HG03280 (cell line): Measurements from ENCODE around the gene LSG1.
"Not testable (repeated sequence)": the region's sequence is repeated elsewhere in the genome, so short reads cannot be mapped to it uniquely, and the experiment has no call there.

Experiments
- ATAC-seq: cut with Tn5 transposase; IDR thresholded peaks from one replicate; pipeline ENCODE4 v1.9.1; 2021; ENCODE audit warnings: mild to moderate bottlenecking, moderate library complexity; ENCODE audit not compliant: unreplicated experiment

LSG1 gene

GRCh38 chr3:194619741-194620140 lies 52.2 kb downstream of the LSG1 start:
- ATAC-seq, result no peak

- no peak for ATAC-seq
Observed at GRCh38 chr3:194618858-194619608, 53.0 kb downstream of the LSG1 start.

GRCh38 chr3:194617827-194618226 lies 54.2 kb downstream of the LSG1 start:
- no peak for ATAC-seq

- no peak for ATAC-seq
Observed at GRCh38 chr3:194617143-194617671, 54.8 kb downstream of the LSG1 start.

- no peak for ATAC-seq
Observed at GRCh38 chr3:194615226-194615625, 56.8 kb downstream of the LSG1 start.

GRCh38 chr3:194612221-194612620 lies 59.8 kb downstream of the LSG1 start:
- no peak for ATAC-seq

GRCh38 chr3:194610689-194611088 lies 61.3 kb downstream of the LSG1 start:
- no peak for ATAC-seq

- no peak for ATAC-seq
Observed at GRCh38 chr3:194609601-194610000, 62.4 kb downstream of the LSG1 start.

- ATAC-seq, result no peak
Observed at GRCh38 chr3:194608981-194609380, 63.0 kb downstream of the LSG1 start.

GRCh38 chr3:194607592-194608389 lies 64.2 kb downstream of the LSG1 start:
- no peak for ATAC-seq

- ATAC-seq, result no peak
Observed at GRCh38 chr3:194606941-194607340, 65.0 kb downstream of the LSG1 start.

- no peak for ATAC-seq
Observed at GRCh38 chr3:194606163-194606562, 65.8 kb downstream of the LSG1 start.

- ATAC-seq, result not testable (repeated sequence)
Observed at GRCh38 chr3:194605314-194605713, 66.7 kb downstream of the LSG1 start.

- no peak for ATAC-seq
Observed at GRCh38 chr3:194604837-194605236, 67.2 kb downstream of the LSG1 start.

GRCh38 chr3:194604126-194604525 lies 67.9 kb downstream of the LSG1 start:
- ATAC-seq, result no peak

- ATAC-seq, result no peak
Observed at GRCh38 chr3:194602669-194603171, 69.3 kb downstream of the LSG1 start.

GRCh38 chr3:194598771-194599557 lies 73.0 kb downstream of the LSG1 start:
- ATAC-seq, result no peak

- no peak for ATAC-seq
Observed at GRCh38 chr3:194596906-194597305, 75.1 kb downstream of the LSG1 start.

GRCh38 chr3:194592798-194593752 lies 78.9 kb downstream of the LSG1 start:
- peak; percentile 47 for ATAC-seq
